ENCODE data around the gene ADGRL2.

DNA sequence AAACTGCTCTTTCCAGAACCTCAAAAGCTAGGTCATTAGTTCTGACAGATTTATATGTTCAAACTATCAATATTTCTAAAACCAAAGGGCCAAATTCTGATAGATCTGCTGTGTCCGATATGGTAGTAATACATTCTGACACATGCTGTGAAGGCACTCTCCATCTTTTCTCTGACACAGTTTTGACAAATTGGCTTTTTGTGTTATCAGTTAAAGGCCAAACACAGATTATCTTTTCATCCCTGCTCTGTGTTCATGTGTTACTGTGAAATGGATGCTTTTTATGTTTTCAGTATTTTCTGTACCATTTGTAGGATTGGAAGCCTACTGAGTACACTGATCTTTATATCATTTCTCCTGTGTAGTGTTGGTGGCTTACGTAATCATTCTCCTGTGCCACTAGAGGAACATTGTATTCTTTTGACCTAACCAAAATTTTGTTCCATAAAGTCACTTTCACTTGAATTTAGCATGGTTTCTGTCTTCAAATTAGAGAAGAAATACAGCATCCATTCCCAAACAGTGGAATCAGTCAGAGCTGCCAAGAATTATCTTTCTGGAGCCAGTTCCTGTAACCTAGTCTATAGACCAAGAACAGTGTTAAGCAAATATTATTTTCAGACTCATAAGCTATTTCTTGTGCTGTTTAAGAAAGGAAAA is 137.2 kb downstream of the ADGRL2 start:
- no peak for TF ChIP-seq POLR2A (IDR thresholded peaks at IDR 0.05)
- TF ChIP-seq, protein P1, sequence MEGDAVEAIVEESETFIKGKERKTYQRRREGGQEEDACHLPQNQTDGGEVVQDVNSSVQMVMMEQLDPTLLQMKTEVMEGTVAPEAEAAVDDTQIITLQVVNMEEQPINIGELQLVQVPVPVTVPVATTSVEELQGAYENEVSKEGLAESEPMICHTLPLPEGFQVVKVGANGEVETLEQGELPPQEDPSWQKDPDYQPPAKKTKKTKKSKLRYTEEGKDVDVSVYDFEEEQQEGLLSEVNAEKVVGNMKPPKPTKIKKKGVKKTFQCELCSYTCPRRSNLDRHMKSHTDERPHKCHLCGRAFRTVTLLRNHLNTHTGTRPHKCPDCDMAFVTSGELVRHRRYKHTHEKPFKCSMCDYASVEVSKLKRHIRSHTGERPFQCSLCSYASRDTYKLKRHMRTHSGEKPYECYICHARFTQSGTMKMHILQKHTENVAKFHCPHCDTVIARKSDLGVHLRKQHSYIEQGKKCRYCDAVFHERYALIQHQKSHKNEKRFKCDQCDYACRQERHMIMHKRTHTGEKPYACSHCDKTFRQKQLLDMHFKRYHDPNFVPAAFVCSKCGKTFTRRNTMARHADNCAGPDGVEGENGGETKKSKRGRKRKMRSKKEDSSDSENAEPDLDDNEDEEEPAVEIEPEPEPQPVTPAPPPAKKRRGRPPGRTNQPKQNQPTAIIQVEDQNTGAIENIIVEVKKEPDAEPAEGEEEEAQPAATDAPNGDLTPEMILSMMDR (IDR thresholded peaks at IDR 0.05) = no peak
